Liver (tissue), 9 donors: ENCODE results near the gene LIMD2. TPM values are rescaled to one million over a fixed set of nuclear protein-coding genes. Genes with fewer than 3 reads are reported as not detected.

ENCODE experiments used
- DNase-seq: peaks from one replicate; pipeline ENCODE4 v3.0.0-alpha.2; 2017; ENCODE audit warnings: low spot score
- H3K27ac ChIP-seq, 2 donors: one replicate each; pipeline ENCODE4 v1.7.0; 2013; ENCODE audit warnings: inconsistent platforms in 2 of 2, low read length in 2 of 2, control low read depth in 1 of 2, low read depth in 1 of 2, mild to moderate bottlenecking in 1 of 2
- H3K27me3 ChIP-seq, 4 donors: one replicate each; pipeline versions ENCODE4 v1.6.1 to v1.7.0; 2013; ENCODE audit warnings: low read length in 3 of 4, inconsistent platforms in 1 of 4, mild to moderate bottlenecking in 1 of 4, moderate library complexity in 1 of 4; ENCODE audit not compliant: control insufficient read depth in 4 of 4, insufficient read depth in 4 of 4
- H3K36me3 ChIP-seq, 4 donors: one replicate each; pipeline versions ENCODE4 v1.6.1 to v1.7.0; 2013; ENCODE audit warnings: low read length in 3 of 4, mild to moderate bottlenecking in 3 of 4, low read depth in 1 of 4, moderate library complexity in 1 of 4; ENCODE audit not compliant: control insufficient read depth in 4 of 4, insufficient read depth in 3 of 4
- H3K4me1 ChIP-seq, 4 donors: one replicate each; pipeline versions ENCODE4 v1.6.1 to v1.7.0; 2013; ENCODE audit warnings: low read length in 3 of 4, mild to moderate bottlenecking in 3 of 4, moderate library complexity in 1 of 4; ENCODE audit not compliant: control insufficient read depth in 4 of 4, insufficient read depth in 4 of 4
- H3K4me3 ChIP-seq, 3 donors: one replicate each; pipeline versions ENCODE4 v1.6.1 to v1.7.0; 2013; ENCODE audit warnings: low read length in 3 of 3, control low read depth in 1 of 3, low read depth in 1 of 3, mild to moderate bottlenecking in 1 of 3
- H3K9ac ChIP-seq, 2 donors: one replicate each; pipeline ENCODE4 v1.7.0; 2013; ENCODE audit warnings: low read length in 2 of 2, mild to moderate bottlenecking in 2 of 2, moderate library complexity in 2 of 2, control low read depth in 1 of 2, low read depth in 1 of 2
- H3K9me3 ChIP-seq, 4 donors: one replicate each; pipeline versions ENCODE4 v1.6.1 to v1.7.0; 2013; ENCODE audit warnings: low read length in 3 of 4; ENCODE audit not compliant: control insufficient read depth in 4 of 4
- EGR1 ChIP-seq, 2 donors: IDR thresholded peaks; 2 replicates each; pipeline ENCODE4 v1.6.1; 2016 to 2018; ENCODE audit warnings: antibody characterized with exemption in 2 of 2, low read depth in 2 of 2
- FOXA1 ChIP-seq: IDR thresholded peaks from 2 replicates; pipeline ENCODE4 v1.6.1; 2016; ENCODE audit warnings: antibody characterized with exemption
- GABPA ChIP-seq, 2 donors: IDR thresholded peaks in 1 of 2; conservative IDR thresholded peaks in 1 of 2; 2 replicates each; pipeline ENCODE4 v1.6.1; 2016; ENCODE audit warnings: antibody characterized with exemption in 2 of 2, mild to moderate bottlenecking in 1 of 2, moderate library complexity in 1 of 2
- HNF4A ChIP-seq, 2 donors: conservative IDR thresholded peaks; 2 replicates each; pipeline ENCODE4 v1.6.1; 2016; ENCODE audit warnings: antibody characterized with exemption in 2 of 2, mild to moderate bottlenecking in 2 of 2
- HNF4G ChIP-seq: IDR thresholded peaks from 2 replicates; pipeline ENCODE4 v1.6.1; 2016; ENCODE audit warnings: antibody characterized with exemption
- YY1 ChIP-seq: IDR thresholded peaks from 2 replicates; pipeline ENCODE4 v1.6.1; 2016; ENCODE audit warnings: antibody characterized with exemption, mild to moderate bottlenecking
- WGBS: extraction: QIAGEN DNeasy Blood & Tissue Kit; methylation state at CpG from one replicate; pipeline ENCODE4 v1.1.7; 2013; 5-methylcytosine and 5-hydroxymethylcytosine counted together
- polyA plus RNA-seq, 2 donors: library from polyadenylated mRNA; stranded (reverse) in 1 of 2; unstranded in 1 of 2; fragments of 200-250 nt in 1 of 2; fragments of >200 nt in 1 of 2; fragmentation: Nextera tagmentation in 1 of 2; extraction: Ambion mirVana in 1 of 2; gene quantifications; one replicate each; pipeline versions ENCODE4 v1.2.1 to v1.2.3, GENCODE V29; 2013 to 2015
- total RNA-seq, 2 donors: library from RNA; depleted of rRNA; stranded (reverse); fragments of >200 nt; gene quantifications; one replicate each; pipeline ENCODE4 v1.2.3, GENCODE V29; 2014
- TF ChIP-seq, protein P1 (sequence below): IDR thresholded peaks from 2 replicates; pipeline ENCODE4 v1.6.1; 2016; ENCODE audit warnings: antibody characterized with exemption
- TF ChIP-seq, protein P2 (sequence below): IDR thresholded peaks from 2 replicates; pipeline ENCODE4 v1.6.1; 2016; ENCODE audit warnings: antibody characterized with exemption
- TF ChIP-seq, protein P3 (sequence below): IDR thresholded peaks from 2 replicates; pipeline ENCODE4 v1.6.1; 2016; ENCODE audit warnings: antibody characterized with exemption
- TF ChIP-seq, protein P4 (sequence below): fragments of 150-350 bp; IDR thresholded peaks from 2 replicates; pipeline ENCODE4 v1.5.1; 2017; ENCODE audit warnings: improper control_type of control experiment, low read depth, low read length; ENCODE audit not compliant: missing input control
- donor health status: healthy.
- donor health status: healthy.
- donor health status: healthy.
- donor health status: healthy.
- donor health status: healthy.

LIMD2 gene
- total and polyA plus RNA-seq, 4 donors = 5.9 to 24.2 (median 7.9) TPM

DNA sequence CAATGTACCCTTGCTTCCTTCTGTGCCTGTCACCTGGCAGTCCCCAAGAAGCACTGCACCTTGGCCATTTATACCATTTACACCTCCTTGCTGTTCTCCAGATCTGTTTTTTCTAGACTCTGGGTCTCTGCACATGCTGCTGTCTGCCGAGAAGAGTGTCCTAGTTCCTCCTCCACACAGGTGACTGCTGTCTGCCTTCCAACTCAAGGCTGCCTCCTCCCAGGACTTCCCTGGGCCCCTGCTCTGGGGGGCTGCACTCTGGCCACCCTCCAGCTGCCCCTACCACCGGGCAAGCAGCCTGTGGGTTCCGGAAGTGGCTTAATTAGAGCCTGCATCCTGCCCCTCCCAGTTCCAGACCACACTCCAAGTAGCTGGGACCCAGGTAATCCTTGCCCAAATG lies 5.7 kb upstream of the LIMD2 start:
- Histone ChIP-seq H3K27me3 (no peaks in the 10 kb centered on the region), H3K27ac (no peak overlapping the region), H3K9ac (no peak overlapping the region), H3K9me3 (no peaks in the 10 kb centered on the region), H3K4me3 (no peak overlapping the region), H3K36me3 (peaks cover 3 to 38% (median 17%) of the 10 kb centered on the region in 4 donors), H3K4me1 (no peaks in the 10 kb centered on the region)
- WGBS = 74% methylated on average over 3 of the region's 3 CpGs
- no peak for DNase-seq
- TF ChIP-seq, protein P1, sequence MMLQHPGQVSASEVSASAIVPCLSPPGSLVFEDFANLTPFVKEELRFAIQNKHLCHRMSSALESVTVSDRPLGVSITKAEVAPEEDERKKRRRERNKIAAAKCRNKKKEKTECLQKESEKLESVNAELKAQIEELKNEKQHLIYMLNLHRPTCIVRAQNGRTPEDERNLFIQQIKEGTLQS = no peak

DNA sequence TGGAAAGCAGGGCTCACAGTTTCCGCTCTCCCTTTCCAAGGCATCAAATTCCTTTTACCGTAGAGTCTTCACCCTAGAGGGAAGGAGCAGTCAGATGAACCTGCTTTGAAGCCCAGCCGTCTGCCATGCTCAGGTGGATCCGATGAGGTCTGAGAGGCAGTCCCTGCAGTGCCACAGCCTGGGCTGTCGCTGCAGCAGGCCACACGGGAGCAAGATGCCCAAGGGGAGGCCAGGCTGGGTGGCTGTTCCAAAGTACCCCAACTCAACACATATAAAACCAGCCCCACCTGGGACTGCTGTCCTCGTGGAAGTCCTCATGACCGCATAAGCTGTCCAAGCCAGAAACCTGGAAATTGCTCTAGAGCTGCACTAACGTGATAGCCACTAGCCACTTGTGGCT lies 4.9 kb upstream of the LIMD2 start:
- no peaks in the 10 kb centered on the region for H3K9me3 ChIP-seq
- 95% methylated on average over 9 of the region's 9 CpGs for WGBS
- H3K36me3 ChIP-seq = peaks cover 3 to 35% (median 12%) of the 10 kb centered on the region in 4 donors
- peaks cover 0 to 4% (median 2%) of the 10 kb centered on the region in 4 donors for H3K4me1 ChIP-seq
- H3K27ac ChIP-seq = no peak overlapping the region
- H3K4me3 ChIP-seq = no peak overlapping the region
- TF ChIP-seq EGR1 (IDR thresholded peaks at IDR 0.05; ENCODE audit: low read depth in 2 of 2) = no peak
- TF ChIP-seq, protein P2, sequence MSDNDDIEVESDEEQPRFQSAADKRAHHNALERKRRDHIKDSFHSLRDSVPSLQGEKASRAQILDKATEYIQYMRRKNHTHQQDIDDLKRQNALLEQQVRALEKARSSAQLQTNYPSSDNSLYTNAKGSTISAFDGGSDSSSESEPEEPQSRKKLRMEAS = no peak
- TF ChIP-seq FOXA1 = no peak
- no peak for TF ChIP-seq HNF4A (conservative IDR thresholded peaks at IDR 0.05)
- TF ChIP-seq, protein P3, sequence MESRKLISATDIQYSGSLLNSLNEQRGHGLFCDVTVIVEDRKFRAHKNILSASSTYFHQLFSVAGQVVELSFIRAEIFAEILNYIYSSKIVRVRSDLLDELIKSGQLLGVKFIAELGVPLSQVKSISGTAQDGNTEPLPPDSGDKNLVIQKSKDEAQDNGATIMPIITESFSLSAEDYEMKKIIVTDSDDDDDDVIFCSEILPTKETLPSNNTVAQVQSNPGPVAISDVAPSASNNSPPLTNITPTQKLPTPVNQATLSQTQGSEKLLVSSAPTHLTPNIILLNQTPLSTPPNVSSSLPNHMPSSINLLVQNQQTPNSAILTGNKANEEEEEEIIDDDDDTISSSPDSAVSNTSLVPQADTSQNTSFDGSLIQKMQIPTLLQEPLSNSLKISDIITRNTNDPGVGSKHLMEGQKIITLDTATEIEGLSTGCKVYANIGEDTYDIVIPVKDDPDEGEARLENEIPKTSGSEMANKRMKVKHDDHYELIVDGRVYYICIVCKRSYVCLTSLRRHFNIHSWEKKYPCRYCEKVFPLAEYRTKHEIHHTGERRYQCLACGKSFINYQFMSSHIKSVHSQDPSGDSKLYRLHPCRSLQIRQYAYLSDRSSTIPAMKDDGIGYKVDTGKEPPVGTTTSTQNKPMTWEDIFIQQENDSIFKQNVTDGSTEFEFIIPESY = no peak
- TF ChIP-seq, protein P4, sequence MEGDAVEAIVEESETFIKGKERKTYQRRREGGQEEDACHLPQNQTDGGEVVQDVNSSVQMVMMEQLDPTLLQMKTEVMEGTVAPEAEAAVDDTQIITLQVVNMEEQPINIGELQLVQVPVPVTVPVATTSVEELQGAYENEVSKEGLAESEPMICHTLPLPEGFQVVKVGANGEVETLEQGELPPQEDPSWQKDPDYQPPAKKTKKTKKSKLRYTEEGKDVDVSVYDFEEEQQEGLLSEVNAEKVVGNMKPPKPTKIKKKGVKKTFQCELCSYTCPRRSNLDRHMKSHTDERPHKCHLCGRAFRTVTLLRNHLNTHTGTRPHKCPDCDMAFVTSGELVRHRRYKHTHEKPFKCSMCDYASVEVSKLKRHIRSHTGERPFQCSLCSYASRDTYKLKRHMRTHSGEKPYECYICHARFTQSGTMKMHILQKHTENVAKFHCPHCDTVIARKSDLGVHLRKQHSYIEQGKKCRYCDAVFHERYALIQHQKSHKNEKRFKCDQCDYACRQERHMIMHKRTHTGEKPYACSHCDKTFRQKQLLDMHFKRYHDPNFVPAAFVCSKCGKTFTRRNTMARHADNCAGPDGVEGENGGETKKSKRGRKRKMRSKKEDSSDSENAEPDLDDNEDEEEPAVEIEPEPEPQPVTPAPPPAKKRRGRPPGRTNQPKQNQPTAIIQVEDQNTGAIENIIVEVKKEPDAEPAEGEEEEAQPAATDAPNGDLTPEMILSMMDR = no peak
- TF ChIP-seq HNF4G = no peak
- no peak for DNase-seq
- H3K27me3 ChIP-seq = no peaks in the 10 kb centered on the region
- no peak overlapping the region for H3K9ac ChIP-seq

DNA sequence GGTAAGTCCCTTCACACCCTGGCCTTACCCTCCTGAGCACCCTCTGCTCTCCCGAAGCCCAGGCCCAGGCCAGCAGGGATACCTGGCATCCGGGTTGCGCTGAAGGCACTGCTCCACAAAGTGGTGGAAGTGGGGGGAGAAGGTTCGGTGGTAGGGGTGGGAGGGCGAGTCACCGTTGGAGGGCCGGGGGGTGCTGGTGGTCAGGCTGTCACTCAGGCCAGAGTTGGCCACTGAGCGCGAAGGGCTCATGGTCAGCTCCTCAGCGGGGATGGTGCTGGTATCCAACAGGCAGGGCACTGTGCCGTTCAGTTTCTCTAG lies 4.3 kb upstream of the LIMD2 start:
- no peak for DNase-seq
- Histone ChIP-seq H3K4me3 (no peak overlapping the region), H3K27me3 (no peaks in the 10 kb centered on the region), H3K9me3 (no peaks in the 10 kb centered on the region), H3K4me1 (peaks cover under 1 to 6% (median 3%) of the 10 kb centered on the region in 4 donors), H3K9ac (no peak overlapping the region), H3K27ac (no peak overlapping the region), H3K36me3 (peaks cover 3 to 29% (median 10%) of the 10 kb centered on the region in 4 donors)
- no peak for TF ChIP-seq EGR1 (IDR thresholded peaks at IDR 0.05; ENCODE audit: low read depth in 2 of 2)
- TF ChIP-seq, protein P3 = no peak
- TF ChIP-seq, protein P2 = no peak
- TF ChIP-seq, protein P4 = no peak
- no peak for TF ChIP-seq GABPA (IDR thresholded peaks at IDR 0.05 in 1 of 2, conservative IDR thresholded peaks at IDR 0.05 in 1 of 2)
- no peak for TF ChIP-seq YY1
- WGBS = 94% methylated on average over 11 of the region's 11 CpGs
